Neuron (in vitro differentiated cells): ENCODE results near the gene AIPL1.

Experiments used
- H2AFZ ChIP-seq: one replicate; pipeline ENCODE4 v1.6.1; 2013; ENCODE audit warnings: low read depth, mild to moderate bottlenecking, inconsistent platforms, low read length, moderate library complexity
- H3K27me3 ChIP-seq: one replicate; pipeline ENCODE4 v1.6.1; 2013; ENCODE audit warnings: low read length; ENCODE audit not compliant: insufficient read depth
- H3K36me3 ChIP-seq: one replicate; pipeline ENCODE4 v1.6.1; 2013; ENCODE audit warnings: low read length; ENCODE audit not compliant: insufficient read depth
- H3K4me1 ChIP-seq: one replicate; pipeline ENCODE4 v1.6.1; 2013; ENCODE audit warnings: low read length; ENCODE audit not compliant: insufficient read depth
- H3K4me3 ChIP-seq: 2 replicates; pipeline ENCODE4 v1.5.1; 2013; ENCODE audit warnings: mild to moderate bottlenecking, low read length, moderate library complexity
- H3K9me3 ChIP-seq: one replicate; pipeline ENCODE4 v1.6.1; 2013; ENCODE audit warnings: low read length

The AIPL1 gene

DNA sequence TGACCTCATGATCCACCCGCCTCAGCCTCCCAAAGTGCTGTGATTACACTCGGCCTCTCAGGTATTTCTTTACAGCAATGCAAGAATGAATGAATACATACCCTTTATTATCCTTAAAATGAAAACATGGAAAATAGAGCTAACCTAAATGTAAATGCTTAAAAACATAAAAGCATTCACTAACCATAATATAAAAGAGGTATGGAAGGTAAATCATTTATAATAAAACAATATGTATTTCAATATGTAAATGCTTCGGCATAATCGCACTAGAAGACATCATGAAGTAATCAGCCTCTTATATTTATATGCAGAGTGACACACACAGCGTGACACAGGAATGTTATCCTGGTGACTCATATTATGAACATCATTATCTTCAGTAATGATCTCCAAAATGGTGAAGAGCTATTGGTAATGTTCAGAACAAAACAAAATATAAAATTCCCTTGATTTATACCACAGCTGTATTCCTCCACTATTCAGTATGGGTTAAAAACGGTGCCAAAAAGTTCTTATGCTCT is 53.9 kb downstream of the AIPL1 start:
- Histone ChIP-seq H3K27me3 (no peaks in the 10 kb centered on the region), H3K36me3 (no peaks in the 10 kb centered on the region), H2AFZ (no peak overlapping the region), H3K9me3 (peaks cover 3% of the 10 kb centered on the region), H3K4me3 (no peak overlapping the region), H3K4me1 (peaks cover 18% of the 10 kb centered on the region)

DNA sequence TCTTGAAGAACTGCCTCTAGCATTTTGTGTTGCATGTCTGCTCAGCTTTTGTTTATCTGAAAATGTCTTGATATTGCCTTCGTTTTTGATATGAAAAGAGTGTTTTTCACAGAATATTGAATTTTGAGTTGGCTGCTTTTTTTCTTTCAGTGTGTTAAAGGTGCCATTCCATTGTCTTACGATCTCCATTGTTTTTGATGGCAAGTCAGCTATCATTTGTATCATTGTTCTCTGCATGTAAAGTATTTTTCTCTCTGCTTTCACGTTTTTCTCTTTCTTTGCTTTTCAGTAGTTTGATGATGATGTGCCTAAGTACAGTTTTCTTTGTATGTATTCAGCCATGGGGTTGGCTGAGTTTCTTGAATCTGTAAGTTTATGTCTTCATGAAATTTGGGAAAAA is 57.0 kb downstream of the AIPL1 start:
- H3K9me3 ChIP-seq: peaks cover 3% of the 10 kb centered on the region
- H3K27me3 ChIP-seq: no peaks in the 10 kb centered on the region
- peaks cover 29% of the 10 kb centered on the region for H3K4me1 ChIP-seq
- no peak overlapping the region for H2AFZ ChIP-seq
- H3K36me3 ChIP-seq: no peaks in the 10 kb centered on the region
- H3K4me3 ChIP-seq: no peak overlapping the region

DNA sequence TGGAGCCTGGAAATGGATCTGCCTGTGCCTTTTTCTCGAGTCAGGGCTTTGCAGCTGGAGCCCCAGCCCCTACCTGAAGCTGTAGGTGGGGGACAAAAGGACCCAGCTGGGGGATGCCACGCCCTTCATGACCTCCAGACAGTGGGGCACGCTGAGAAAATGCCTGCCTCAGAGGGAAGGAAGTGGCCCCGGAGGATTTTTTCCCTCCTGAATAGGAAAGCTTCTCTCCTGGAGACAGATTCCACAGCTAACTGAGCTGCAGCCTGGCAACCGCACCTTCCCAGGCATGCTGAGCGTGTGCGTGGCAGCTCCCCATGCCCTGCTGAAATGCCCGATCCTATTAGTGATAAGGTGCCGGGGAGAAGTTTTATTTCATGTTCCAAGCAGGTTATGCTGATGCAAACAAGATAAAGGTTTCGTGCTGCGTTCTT is 58.0 kb downstream of the AIPL1 start:
- H3K4me1 ChIP-seq: peaks cover 29% of the 10 kb centered on the region
- H3K9me3 ChIP-seq: peaks cover 3% of the 10 kb centered on the region
- no peak overlapping the region for H3K4me3 ChIP-seq
- no peaks in the 10 kb centered on the region for H3K27me3 ChIP-seq
- no peaks in the 10 kb centered on the region for H3K36me3 ChIP-seq
- H2AFZ ChIP-seq: no peak overlapping the region

DNA sequence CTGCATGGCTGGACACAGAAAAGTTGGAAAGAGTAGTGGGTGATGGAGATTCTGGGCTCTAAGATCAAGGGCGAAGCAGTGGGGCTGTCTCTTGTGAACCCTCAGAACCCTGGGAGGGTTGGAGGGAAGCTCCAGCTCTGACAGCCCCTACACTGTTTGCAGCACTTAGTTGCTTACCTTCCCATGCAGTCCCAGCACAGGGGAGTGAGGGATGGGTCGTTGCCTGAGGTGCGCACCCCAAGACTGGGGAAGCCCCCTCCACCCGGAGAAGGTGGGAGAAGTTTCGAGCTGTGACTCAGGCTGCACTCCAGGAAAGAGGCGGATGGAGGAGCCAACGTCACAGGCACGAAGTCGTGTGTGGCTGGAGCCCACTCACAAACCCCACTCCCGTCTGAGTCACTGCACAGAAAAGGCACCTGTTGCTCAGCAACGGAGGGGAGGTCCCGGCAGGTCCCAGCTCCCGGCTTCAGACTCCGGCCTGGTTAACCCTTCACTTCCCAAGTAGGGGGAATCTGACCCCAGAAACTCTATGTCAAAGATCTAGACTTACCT is 60.1 kb downstream of the AIPL1 start:
- no peak overlapping the region for H2AFZ ChIP-seq
- H3K4me3 ChIP-seq: peak overlapping the region; percentile 1
- H3K27me3 ChIP-seq: no peaks in the 10 kb centered on the region
- H3K36me3 ChIP-seq: no peaks in the 10 kb centered on the region
- peaks cover 3% of the 10 kb centered on the region for H3K9me3 ChIP-seq
- peaks cover 29% of the 10 kb centered on the region for H3K4me1 ChIP-seq

DNA sequence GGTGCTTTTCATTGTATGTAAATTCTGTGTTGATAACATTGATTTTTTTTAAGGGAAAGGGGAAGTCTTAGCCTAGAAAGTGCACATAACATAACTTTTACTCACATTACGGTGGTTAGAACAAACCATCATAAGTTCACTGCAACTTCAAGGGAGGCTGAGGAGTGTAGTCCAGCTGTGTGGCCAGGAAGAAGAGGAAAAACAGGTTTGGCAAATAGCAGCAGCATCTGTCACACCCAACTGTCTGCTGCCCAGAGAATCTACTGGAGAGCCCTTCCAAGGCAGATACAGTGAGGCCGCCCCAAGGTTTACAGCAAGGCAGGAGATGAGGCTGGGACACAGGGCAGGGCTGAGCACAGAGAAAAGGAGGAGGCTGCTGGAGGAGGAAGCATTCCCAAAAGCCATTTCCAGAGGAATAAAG is 60.6 kb downstream of the AIPL1 start:
- Histone ChIP-seq H2AFZ (no peak overlapping the region), H3K4me3 (no peak overlapping the region), H3K4me1 (peaks cover 29% of the 10 kb centered on the region), H3K27me3 (no peaks in the 10 kb centered on the region), H3K9me3 (peaks cover 1% of the 10 kb centered on the region), H3K36me3 (no peaks in the 10 kb centered on the region)
